Astrocyte of the hippocampus (primary cell): Measurements from ENCODE around the gene RPTOR.
"Not testable (repeated sequence)": the region's sequence is repeated elsewhere in the genome, so short reads cannot be mapped to it uniquely, and the experiment has no call there.

ENCODE experiments used
- DNase-seq: peaks from one replicate; pipeline ENCODE4 v3.0.0; 2011; ENCODE audit warnings: low read depth, low spot score

The RPTOR gene, protein sequence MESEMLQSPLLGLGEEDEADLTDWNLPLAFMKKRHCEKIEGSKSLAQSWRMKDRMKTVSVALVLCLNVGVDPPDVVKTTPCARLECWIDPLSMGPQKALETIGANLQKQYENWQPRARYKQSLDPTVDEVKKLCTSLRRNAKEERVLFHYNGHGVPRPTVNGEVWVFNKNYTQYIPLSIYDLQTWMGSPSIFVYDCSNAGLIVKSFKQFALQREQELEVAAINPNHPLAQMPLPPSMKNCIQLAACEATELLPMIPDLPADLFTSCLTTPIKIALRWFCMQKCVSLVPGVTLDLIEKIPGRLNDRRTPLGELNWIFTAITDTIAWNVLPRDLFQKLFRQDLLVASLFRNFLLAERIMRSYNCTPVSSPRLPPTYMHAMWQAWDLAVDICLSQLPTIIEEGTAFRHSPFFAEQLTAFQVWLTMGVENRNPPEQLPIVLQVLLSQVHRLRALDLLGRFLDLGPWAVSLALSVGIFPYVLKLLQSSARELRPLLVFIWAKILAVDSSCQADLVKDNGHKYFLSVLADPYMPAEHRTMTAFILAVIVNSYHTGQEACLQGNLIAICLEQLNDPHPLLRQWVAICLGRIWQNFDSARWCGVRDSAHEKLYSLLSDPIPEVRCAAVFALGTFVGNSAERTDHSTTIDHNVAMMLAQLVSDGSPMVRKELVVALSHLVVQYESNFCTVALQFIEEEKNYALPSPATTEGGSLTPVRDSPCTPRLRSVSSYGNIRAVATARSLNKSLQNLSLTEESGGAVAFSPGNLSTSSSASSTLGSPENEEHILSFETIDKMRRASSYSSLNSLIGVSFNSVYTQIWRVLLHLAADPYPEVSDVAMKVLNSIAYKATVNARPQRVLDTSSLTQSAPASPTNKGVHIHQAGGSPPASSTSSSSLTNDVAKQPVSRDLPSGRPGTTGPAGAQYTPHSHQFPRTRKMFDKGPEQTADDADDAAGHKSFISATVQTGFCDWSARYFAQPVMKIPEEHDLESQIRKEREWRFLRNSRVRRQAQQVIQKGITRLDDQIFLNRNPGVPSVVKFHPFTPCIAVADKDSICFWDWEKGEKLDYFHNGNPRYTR (N-terminal part only)

DNA sequence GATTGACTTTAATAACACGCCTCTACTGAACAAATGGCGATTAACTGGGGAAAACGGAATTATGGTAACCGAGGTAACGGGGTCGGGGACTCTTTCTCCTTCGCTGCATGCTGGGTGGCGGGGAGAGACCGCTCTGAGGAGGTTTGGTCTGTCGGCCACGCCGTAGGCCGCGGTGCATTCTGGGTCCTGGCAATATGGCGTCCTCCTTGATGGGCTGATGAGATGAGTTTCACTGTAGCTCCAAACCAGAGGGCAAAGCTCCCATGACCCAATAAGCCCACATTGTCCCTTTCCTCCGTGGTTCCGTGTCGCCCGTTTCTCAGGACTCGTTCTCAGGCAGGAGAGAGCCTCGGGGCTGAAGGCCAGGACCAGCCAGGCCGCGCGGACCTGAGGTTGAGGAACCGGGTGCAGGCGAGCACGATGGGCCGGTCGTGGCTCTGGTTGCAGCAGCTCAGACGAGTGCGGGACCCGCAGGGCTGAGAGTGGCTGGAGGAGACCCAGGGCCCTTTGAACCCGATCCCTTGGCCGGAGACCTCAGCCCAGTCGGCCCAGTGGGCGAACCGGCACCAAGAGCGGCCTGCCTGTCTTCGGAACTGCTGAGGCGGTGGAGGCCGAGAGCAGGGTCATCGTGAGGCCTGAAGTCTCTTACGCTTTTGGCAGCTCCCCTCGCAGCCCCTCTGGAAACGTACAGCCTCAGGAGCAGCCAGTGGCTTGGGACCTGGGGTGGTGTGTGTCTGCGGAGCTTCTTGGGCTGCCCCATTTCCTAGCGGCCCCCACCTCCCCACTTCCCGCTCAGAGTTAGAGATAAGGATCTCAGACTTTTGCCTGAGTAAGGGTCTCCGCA, at the start of gene RPTOR:
TSS of gene RPTOR (plus strand) at position 184 of the 844 bp plus-strand sequence. CDS start 792 bp downstream, outside the sequence.
- peak; percentile 96 for DNase-seq

DNA sequence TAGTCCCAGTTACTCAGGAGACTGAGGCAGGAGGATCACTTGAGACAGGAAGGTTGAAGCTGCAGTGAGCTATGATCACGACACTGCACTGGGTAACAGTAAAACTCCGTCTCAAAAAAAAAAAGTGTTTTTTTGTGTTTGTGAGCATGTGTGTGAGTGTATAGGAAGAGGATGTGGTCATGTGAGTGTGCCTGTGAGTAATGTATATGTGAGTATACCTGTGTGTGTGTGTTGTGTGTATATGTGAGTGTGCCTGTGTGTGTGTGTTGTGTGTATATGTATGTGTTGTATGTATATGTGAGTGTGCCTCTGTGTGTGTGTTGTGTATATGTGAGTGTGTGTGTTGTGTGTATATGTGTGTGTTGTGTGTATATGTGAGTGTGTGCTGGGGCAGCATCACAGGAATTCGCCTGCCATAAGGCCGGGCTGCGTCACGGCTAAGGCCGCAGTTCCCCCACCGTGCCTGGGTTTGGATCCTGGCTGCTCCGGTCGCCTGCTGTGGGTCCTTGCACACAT, 46.9 kb upstream of the RPTOR start:
- DNase-seq: no peak

DNA sequence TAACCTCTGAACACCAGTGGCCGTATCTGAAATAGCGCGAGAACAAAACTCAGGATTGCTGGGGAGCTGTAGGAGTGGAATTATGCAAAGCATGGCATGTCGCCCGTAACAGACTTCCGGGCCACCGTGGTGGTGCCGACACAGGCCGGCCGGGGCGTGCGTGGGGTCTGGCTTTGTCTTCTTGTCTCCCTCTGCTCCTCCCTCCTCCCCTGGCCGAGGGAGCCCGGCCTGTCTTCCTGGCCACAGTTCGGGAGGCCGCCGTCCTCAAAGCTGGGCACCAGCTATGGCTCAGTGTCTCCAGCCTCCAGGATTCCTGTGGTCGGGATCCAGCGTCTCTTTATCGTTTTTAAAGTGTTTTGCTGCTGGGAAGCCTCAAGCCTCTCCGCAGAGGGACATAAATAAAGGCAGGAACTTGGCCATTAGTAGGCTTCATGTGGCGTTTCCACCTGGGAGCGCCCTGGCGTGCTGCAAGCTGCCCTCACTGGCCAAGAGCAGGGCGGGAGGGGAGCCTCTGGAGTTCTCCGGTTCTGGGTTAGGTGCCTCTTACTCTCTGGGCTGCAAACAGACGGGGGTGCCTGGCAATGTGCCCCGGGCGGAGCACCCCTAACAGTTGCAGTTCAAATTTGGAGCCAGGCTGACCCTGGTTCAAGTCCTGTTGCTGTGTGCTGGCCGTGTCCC, 46.3 kb upstream of the RPTOR start:
- DNase-seq: peak; percentile 86

DNA sequence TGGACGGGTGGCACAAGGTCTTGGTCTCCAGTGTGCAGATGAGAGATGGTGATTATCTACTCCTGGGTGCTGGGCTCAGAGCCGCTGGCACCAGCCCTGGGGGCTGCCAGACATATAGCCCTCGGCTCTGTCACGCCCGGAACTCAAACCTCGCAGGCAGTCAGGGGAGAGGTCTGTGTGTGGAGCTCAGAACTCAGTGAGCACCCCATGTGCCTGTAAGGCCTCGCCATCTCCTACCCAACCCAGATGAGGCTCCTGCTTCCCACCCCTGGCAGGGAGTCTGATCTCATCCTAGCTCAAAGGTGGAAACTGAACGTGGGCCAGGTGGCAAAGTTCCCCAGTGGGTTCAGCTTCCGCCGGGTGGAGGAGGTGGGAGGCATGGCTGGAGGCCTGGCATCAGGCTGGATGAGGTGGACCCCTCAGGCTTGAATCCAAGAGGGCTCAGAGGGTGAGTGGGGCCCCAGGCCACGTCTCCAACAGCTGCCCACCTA, 45.7 kb upstream of the RPTOR start:
- DNase-seq: no peak

DNA sequence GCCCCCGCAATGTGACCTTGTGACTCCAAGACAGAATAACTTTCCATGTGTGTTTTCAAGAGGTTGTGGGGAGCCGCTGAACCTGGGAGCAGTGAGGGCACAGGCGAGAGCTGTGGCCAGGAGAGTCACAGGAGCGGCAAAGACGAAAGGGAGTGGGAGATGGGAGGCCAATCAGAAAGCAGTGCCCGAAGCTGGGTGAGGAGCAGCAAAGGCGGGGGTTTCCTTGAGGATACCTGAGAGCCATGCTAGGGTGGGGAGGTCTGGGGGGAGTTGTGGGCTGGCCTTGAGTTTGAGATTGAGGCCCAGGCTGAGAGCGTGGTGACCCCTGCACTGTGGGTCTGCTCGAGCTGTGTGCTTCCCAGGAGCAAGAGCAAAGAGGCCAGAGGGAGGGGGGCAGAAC, 45.1 kb upstream of the RPTOR start:
- DNase-seq: no peak

DNA sequence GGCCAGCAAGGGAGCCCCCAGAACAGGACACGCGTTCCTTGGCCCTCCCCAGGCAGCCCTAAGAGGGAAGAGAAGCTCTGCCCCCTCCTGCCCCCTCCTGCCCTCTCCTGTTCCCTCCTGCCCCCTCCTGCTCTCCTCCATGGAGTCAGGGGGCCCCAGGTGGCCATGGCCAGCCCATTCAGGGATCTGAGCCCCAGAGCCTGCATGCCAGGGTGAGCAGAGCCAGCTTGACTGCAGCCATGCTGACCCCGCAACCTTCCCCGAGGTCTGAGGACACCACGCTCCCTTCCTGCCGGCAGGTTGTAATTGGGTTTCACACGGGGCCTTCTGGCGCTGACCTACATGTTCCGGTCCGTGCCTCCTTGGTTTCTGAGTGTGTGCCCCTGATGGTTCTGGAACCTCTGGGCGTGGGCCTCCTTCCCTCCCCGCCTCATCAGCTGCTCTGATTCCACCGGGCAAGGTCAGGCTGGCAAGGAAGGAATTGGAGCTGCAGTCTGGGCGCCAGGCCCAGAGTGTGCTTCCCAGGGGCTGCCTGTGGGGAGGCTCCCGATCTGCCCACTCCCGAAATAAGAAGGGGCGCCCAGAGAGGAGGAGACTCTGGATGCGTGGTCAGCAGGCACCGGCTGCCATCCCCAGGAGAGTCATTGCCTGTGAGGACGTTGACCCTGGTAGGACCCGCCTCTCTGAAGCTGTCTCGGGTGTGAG, 44.5 kb upstream of the RPTOR start:
- no peak for DNase-seq

DNA sequence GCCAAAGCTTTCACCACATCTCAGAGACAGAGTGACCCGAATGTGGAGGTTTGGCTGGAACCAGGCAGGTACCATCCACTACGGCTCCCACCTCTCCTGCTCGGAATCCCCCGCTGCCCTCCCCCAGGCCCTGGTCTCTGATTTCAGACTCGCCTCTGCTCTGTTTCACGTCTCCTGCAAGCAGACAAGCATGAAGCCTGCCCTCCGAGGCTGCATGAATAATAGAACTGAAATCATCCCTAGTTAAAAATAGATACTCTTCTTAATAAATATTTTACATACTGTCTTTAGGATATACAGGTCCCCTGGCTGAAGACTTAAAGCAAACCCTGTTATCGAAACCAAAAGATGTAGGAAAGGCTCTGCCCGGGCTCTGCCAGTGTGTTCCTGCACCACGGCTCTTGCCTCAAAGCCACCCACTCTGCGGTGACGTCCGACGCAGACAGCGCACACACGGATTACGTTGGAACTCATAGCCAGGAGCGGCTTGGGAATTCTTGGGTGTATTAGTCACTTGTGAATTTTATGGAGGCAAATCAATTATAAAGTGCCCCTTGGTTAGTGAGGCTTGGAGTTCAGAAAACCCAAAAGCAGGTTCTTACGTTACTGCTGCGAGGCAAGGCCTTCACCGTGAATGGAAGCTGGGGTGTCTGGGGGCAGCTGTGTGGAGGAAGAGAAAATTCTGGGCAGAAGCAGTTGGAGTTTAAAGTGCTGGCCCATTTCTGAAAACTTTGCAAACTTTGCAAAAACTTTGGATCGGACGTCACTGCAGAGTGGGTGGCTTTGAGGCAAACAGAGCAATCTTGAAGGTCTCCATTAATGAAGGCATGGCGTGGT, 42.7 kb upstream of the RPTOR start:
- peak; percentile 84 for DNase-seq

DNA sequence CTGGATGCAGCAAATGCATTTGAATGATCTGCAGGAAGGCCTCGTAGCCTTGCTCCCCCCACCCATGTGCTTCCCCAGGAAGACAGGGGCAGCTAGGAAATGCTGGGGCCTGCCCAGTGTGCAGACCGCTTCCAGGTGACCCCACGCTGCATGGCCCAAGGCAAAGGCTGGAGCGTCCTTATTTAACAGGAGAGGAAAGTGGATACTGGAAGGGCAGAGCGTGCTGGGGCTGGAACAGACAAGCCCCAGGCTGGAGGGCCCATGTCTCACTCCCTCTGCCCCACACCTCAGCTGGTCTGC, 42.1 kb upstream of the RPTOR start:
- no peak for DNase-seq

DNA sequence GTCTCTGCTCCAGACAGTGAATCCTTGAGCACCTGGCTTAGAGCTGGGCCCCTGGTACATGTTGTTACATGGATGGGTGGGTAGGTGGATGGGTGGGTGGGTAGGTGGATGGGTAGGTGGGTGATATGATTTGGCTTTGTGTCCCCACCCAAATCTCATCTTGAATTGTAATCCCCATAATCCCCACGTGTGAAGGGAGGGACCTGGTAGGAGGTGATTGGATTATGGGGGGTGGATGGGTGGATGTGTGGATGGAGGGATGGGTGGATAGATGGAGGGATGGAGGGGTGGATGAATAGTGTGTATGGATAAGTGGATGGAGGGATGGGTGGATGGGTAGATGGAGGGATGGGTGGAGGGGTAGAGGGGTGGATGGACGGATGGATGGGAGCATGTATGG, 41.6 kb upstream of the RPTOR start:
- DNase-seq: no peak

DNA sequence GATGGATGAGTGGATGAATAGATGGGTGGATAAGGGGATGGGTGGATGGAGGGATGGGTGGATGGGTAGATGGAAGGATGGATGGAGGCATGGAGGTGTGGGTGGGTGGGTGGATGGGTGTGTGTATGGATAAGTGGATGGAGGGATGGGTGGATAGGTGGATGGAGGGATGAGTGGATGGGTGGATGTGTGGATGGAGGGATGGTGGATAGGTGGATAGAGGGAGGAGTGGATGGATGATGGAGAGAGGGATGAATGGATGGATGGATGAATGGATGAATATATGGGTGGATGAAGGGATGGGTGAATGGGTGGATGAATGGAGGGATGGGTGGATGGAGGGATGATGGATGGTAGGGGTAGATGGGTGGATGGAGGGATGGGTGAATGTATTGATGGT, 40.7 kb upstream of the RPTOR start:
- no peak for DNase-seq

DNA sequence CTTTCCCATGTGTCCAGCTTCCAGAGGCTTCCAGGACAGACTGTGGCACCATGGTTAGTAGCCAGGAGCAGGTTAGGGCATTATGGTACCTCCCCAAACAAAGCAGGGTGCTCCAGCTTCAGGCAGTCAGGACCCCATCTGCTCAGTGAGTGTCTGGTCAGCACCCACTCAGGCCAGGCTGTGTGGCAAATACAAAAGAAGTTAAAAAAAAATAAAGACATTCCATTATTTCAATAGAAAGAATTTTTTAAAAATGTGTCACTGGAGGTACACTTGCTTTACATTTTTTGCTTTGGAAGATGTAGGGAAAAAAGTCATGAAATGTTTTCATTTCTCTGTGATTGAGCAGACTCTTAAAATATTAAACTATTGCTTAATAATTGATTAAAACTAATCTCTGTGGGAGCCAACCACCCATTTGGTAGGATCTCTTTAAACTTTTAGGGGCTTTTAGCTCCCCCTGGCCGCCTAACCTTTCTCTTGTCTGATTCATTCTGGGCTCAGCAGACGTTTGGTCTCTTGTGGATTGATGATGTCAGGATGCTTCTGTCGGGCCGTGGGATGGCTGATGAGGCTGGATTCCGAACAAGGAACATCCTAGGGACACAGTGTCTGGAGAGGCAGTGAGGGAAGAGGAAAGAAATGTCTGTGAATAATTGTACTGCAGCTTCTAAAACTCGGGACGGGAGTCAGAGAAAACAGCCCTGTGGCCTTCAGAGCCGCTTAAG, 39.8 kb upstream of the RPTOR start:
- DNase-seq: peak; percentile 79

DNA sequence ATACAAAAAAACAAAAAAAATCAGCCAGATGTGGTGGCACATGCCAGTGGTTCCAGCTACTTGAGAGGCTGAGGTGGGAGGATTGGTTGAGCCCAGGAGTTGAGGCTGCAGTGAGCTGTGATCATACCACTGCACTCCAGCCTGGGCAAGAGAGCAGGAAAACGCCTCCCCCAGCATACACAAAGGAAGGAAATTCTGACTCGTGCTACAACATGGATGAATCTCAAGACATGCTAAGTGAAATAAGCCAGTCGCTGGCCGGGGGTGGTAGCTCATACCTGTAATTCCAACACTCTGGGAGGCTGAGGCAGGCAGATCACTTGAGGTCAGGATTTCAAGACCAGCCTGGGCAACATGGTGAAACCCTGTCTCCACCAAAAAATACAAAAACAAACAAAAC, 37.5 kb upstream of the RPTOR start:
- DNase-seq: not testable (repeated sequence)

DNA sequence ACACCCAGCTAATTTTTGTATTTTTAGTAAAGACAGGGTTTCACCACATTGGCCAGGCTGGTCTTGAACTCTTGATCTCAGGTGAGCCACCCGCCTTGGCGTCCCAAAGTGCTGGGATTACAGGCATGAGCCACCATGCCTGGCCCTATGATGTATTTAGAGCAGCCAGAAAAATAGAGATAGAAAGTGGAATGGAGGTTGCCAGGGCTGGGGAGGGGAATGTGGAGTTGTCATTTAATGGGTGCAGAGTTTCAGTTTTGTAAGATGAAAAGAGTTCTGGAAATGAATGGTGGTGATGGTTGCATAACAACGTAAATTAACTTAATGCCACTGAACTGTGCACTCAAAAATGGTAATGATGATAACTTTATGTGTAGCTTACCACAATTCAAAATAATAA, 36.7 kb upstream of the RPTOR start:
- DNase-seq: no peak

DNA sequence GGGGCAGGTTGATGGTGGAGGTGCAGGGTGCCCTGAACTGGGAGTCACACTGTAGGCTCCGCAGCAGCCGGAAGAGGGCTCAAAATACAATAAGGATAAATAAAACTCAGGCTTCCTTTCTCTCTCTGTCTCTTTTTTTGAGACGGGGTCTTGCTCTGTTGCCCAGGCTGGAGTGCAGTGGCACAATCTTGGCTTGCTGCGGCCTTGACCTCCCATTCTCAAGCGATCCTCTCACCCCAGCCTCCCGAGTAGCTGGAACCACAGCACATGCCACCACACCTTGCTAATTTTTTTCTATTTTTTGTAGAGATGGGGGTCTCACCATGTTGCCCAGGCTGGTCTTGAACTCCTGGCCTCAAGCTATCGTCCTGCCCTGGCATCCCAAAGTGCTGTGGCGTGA, 35.3 kb upstream of the RPTOR start:
- no peak for DNase-seq

DNA sequence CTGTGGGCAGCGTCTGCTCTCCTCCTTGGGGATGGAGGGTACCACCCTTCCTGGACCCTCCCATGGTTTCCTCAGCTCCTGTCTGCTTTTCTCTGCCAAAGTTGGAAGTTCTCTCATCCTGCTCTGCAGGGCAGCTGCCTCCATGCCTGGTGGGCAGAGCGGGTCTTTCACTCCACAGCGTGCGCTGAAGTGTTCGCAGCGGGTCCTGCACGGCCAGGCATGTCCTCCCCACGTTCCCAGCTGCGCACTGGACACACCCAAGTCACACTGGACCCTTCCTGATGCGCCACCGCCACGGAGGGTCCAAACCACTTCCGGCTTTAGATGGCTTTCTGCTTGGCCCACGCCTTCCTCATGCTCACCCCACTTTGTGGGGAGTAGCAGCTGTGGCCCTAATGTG, 34.5 kb upstream of the RPTOR start:
- no peak for DNase-seq

DNA sequence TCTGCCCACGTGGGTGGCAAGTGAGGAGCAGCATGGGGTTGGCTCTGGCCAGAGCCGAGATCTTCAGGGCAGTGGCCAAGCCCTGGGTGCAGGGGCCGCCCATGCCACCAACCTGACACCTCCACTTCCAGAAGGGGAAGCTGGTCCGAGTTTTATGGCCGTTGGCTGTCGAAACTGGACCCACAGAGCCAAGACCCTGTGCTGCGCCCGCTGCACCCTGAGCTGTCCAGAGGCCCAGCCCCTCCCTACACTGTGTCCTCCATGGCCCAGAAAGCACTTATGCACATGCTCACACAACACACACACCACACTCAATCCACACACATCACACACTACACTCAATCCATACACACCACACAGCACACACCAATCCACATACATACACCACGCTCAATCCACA, 33.9 kb upstream of the RPTOR start:
- DNase-seq: no peak

DNA sequence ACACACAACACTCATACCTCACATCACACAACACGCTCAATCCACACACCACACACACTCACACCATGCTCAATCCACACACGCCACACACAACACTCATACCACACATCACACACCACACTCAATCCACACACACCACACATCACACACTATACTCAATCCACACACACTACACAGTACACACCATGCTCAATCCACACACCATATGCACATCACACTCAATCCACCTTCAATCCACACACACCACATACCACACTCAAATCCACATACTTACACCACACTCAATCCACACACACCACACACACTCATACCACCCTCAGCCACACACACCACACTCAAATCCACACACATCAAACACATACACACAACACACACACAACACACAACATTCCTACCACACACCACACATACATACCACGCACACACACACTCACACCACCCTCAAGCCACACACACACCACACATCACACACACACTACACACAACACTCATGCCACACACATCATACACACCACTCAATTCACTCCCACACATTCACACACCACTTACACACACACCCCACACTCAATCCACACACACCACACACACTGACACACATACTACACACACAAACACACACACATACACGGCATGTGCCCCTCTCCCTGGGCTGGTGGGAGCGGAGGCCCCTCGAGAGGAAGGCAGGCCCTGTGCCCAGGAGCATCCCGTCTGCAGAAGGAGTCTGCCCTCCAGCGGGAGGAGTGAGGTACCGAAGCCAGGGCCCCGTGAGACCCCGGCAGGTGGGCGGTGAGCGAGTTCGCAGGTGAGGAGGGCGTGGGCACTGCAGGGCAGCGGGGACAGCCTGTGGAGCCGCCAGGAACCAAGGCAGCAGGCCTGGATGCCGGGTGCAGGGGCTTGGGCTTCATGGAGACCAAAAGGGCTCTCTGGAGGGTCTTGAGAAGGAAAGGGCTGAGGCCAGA, 33.1 kb upstream of the RPTOR start:
- no peak for DNase-seq
